HepG2 (cell line): ENCODE results near the gene CCDC38. TPM values are rescaled to one million over a fixed set of nuclear protein-coding genes. Genes with fewer than 3 reads are reported as not detected.

Experiments used
- AKNA ChIP-seq: sonication (generic); formaldehyde crosslinking; IDR thresholded peaks from 2 replicates; pipeline ENCODE4 v1.4.0; 2020; ENCODE audit warnings: missing genetic modification reagents, borderline replicate concordance
- ATF2 ChIP-seq: sonication (generic); formaldehyde crosslinking; IDR thresholded peaks from 2 replicates; pipeline ENCODE4 v1.4.0; 2020; ENCODE audit warnings: missing genetic modification reagents
- CERS6 ChIP-seq: sonication (generic); formaldehyde crosslinking; IDR thresholded peaks from 2 replicates; pipeline ENCODE4 v1.5.0; 2020; ENCODE audit warnings: missing genetic modification reagents
- GTF3A ChIP-seq: sonication (generic); formaldehyde crosslinking; conservative IDR thresholded peaks from 2 replicates; pipeline ENCODE4 v1.4.0; 2020; ENCODE audit warnings: mild to moderate bottlenecking, missing genetic modification reagents
- NFAT5 ChIP-seq: sonication (generic); formaldehyde crosslinking; IDR thresholded peaks from 2 replicates; pipeline ENCODE4 v1.4.0; 2020; ENCODE audit warnings: missing genetic modification reagents
- POGK ChIP-seq: sonication (generic); formaldehyde crosslinking; conservative IDR thresholded peaks from 2 replicates; pipeline ENCODE4 v1.8.0; 2022; ENCODE audit warnings: mild to moderate bottlenecking, moderate library complexity, missing genetic modification reagents
- RARA ChIP-seq: IDR thresholded peaks from 2 replicates; pipeline ENCODE4 v1.6.1; 2016; ENCODE audit warnings: missing genetic modification reagents, missing compliant biosample characterization
- TBX2 ChIP-seq: sonication (generic); formaldehyde crosslinking; IDR thresholded peaks from 2 replicates; pipeline ENCODE4 v1.5.0; 2020; ENCODE audit warnings: missing genetic modification reagents, mild to moderate bottlenecking, borderline replicate concordance
- ZBTB7B ChIP-seq: sonication (generic); formaldehyde crosslinking; IDR thresholded peaks from 2 replicates; pipeline ENCODE4 v1.4.0; 2020; ENCODE audit warnings: missing genetic modification reagents
- ZMYM4 ChIP-seq: sonication (generic); formaldehyde crosslinking; IDR thresholded peaks from 2 replicates; pipeline ENCODE4 v1.8.1; 2023; ENCODE audit warnings: mild to moderate bottlenecking, missing genetic modification reagents
- ZNF574 ChIP-seq: sonication (generic); formaldehyde crosslinking; IDR thresholded peaks from 2 replicates; pipeline ENCODE4 v1.4.0; 2020; ENCODE audit warnings: missing genetic modification reagents
- polyA plus RNA-seq, 8 experiments: library from polyadenylated mRNA; depleted of rRNA in 3 of 8; stranded (reverse) in 7 of 8; unstranded in 1 of 8; fragments of >200 nt; fragmentation: Illumina TruSeq in 4 of 8; extraction: Trizol in 4 of 8; gene quantifications; 2 replicates each; pipeline versions ENCODE4 v1.2.1 to v1.2.3, GENCODE V29; 2011 to 2016; ENCODE audit warnings: low read depth in 4 of 8, missing spikeins in 1 of 8, mixed read lengths in 1 of 8; ENCODE audit not compliant: insufficient read depth in 1 of 8
- total RNA-seq, 5 experiments: library from RNA; depleted of rRNA; stranded (reverse); fragments of >200 nt; fragmentation: Illumina TruSeq; extraction: Trizol; gene quantifications; 2 replicates each; pipeline ENCODE4 v1.2.3, GENCODE V29; 2016; ENCODE audit warnings: low read depth in 1 of 5

Gene CCDC38
- total and polyA plus RNA-seq, 2 of the 13 experiments (the other 11 are each of a cell fraction or from before 2014, with no cell fraction given) = 0.24 to 0.32 TPM

- TF ChIP-seq NFAT5 (CRISPR knock-in tag) (no peak), GTF3A (CRISPR knock-in tag) (no peak), AKNA (CRISPR knock-in tag) (no peak), POGK (CRISPR knock-in tag) (no peak), CERS6 (CRISPR knock-in tag) (no peak), TBX2 (CRISPR knock-in tag) (peak; percentile 80; the same call in 1 of the 2 replicates), ZBTB7B (CRISPR knock-in tag) (0 out of 2 replicates have a peak, but pooled peaks have one; percentile 18), ZMYM4 (CRISPR knock-in tag) (0 out of 2 replicates have a peak, but pooled peaks have one; percentile 28), ZNF574 (CRISPR knock-in tag) (no peak; the same call in 1 of the 2 replicates), RARA (CRISPR knock-in tag) (peak; percentile 98), ATF2 (CRISPR knock-in tag) (peak; percentile 97)
These were observed 31.9 kb upstream of the CCDC38 start (continued) for GRCh38 chr12:95974358-95974757.
